PC-9 (cell line): Measurements from ENCODE around the gene UST. TPM values are rescaled to one million over a fixed set of nuclear protein-coding genes. Genes with fewer than 3 reads are reported as not detected.
"Not testable (repeated sequence)": the region's sequence is repeated elsewhere in the genome, so short reads cannot be mapped to it uniquely, and the experiment has no call there.

Source experiments
- BruUV-seq: library from RNA; stranded (reverse); fragments of 400-500 nt; replicated peaks from 2 replicates; lab custom pipeline; 2021; lab: Mats Ljungman, UMichigan
- CTCF ChIA-PET: fragments of 300-600 bp; sonication (Branson Sonifier 250); formaldehyde crosslinking; loops from one replicate; lab custom pipeline; 2022; ENCODE audit warnings: antibody characterized with exemption; lab: Charles Lee
- POLR2A ChIA-PET: fragments of 300-600 bp; sonication (Branson Sonifier 250); formaldehyde crosslinking; loops from one replicate; lab custom pipeline; 2022; ENCODE audit warnings: antibody characterized with exemption; ENCODE audit not compliant: unreplicated experiment; lab: Charles Lee
- DNase-seq, 2 experiments: peaks; one replicate each; pipeline versions ENCODE4 v3.0.0 to v3.0.0-alpha.2; 2015 to 2022; ENCODE audit warnings: mixed read lengths in 1 of 2
- H2AFZ ChIP-seq: fragments of 200-600 bp; sonication (generic); 2 replicates; pipeline ENCODE4 v1.8.1; 2017; ENCODE audit warnings: antibody characterized with exemption
- H3F3A ChIP-seq: fragments of 200-600 bp; sonication (generic); 2 replicates; pipeline ENCODE4 v1.8.1; 2017; ENCODE audit warnings: antibody characterized with exemption, mild to moderate bottlenecking, low read depth; ENCODE audit not compliant: insufficient read depth
- H3K27ac ChIP-seq: fragments of 200-600 bp; sonication (generic); 2 replicates; pipeline ENCODE4 v1.6.1; 2016; ENCODE audit warnings: mixed run types
- H3K27me3 ChIP-seq: fragments of 200-600 bp; sonication (generic); 2 replicates; pipeline ENCODE4 v1.6.1; 2016; ENCODE audit warnings: low read depth, mixed run types; ENCODE audit not compliant: insufficient read depth
- H3K36me3 ChIP-seq: fragments of 200-600 bp; sonication (generic); 2 replicates; pipeline ENCODE4 v1.6.1; 2016; ENCODE audit warnings: low read depth, mixed run types
- H3K4me1 ChIP-seq: fragments of 200-600 bp; sonication (generic); replicated peaks from 2 replicates; pipeline ENCODE4 v1.6.1; 2016; ENCODE audit warnings: mixed run types; ENCODE audit not compliant: insufficient read depth
- H3K4me2 ChIP-seq: fragments of 200-600 bp; sonication (generic); 2 replicates; pipeline ENCODE4 v1.6.1; 2017; ENCODE audit warnings: mixed run types
- H3K4me3 ChIP-seq: fragments of 200-600 bp; sonication (generic); 2 replicates; pipeline ENCODE4 v1.6.1; 2016; ENCODE audit warnings: mixed run types
- H3K79me2 ChIP-seq: fragments of 200-600 bp; sonication (generic); 2 replicates; pipeline ENCODE4 v1.6.1; 2017; ENCODE audit warnings: low read depth, mixed run types
- H3K9me2 ChIP-seq: fragments of 200-600 bp; sonication (generic); 2 replicates; pipeline ENCODE4 v1.8.1; 2017; ENCODE audit warnings: mild to moderate bottlenecking; ENCODE audit not compliant: insufficient read depth
- H3K9me3 ChIP-seq: fragments of 200-600 bp; sonication (generic); 2 replicates; pipeline ENCODE4 v1.8.1; 2016; ENCODE audit warnings: low read depth; ENCODE audit not compliant: insufficient read depth
- H4K20me1 ChIP-seq: fragments of 200-600 bp; sonication (generic); 2 replicates; pipeline ENCODE4 v1.8.1; 2017; ENCODE audit not compliant: insufficient read depth
- CTCF ChIP-seq: fragments of 200-600 bp; sonication (generic); conservative IDR thresholded peaks from 2 replicates; pipeline ENCODE4 v1.6.1; 2017; ENCODE audit warnings: mixed run types, antibody characterized with exemption, mild to moderate bottlenecking, moderate library complexity
- EZH2 ChIP-seq: fragments of 200-600 bp; sonication (generic); IDR thresholded peaks from 2 replicates; pipeline ENCODE4 v1.8.0; 2017; ENCODE audit warnings: antibody characterized with exemption, low read depth
- intact Hi-C: fragments of 100-400 bp; cut with micrococcal nuclease; formaldehyde crosslinking; loops from one replicate; pipeline ENCODE4 v1.10.0; 2022; ENCODE audit not compliant: unreplicated experiment
- total RNA-seq: library from RNA; stranded (reverse); gene quantifications from 2 replicates; pipeline ENCODE4 v1.2.3, GENCODE V29; 2021

The UST gene
- total RNA-seq, 1 experiment from 2014 or later = 4.2 TPM

GRCh38 chr6:148857798-148858390, 111.1 kb downstream of the UST start:
- Histone ChIP-seq H3F3A (peaks cover 28% of the 10 kb centered on the region; the same call in 1 of the 2 replicates), H3K27ac (peak overlapping the region; percentile 48), H3K79me2 (no peaks in the 10 kb centered on the region), H3K4me1 (peaks cover 31% of the 10 kb centered on the region), H3K27me3 (no peaks in the 10 kb centered on the region), H3K36me3 (no peaks in the 10 kb centered on the region), H4K20me1 (no peaks in the 10 kb centered on the region), H3K4me2 (peak overlapping the region; percentile 42), H3K9me2 (no peaks in the 10 kb centered on the region), H2AFZ (no peak overlapping the region), H3K4me3 (no peak overlapping the region), H3K9me3 (no peaks in the 10 kb centered on the region)
- DNase-seq = peak in 1 of 2 experiments; percentile 92
- intact Hi-C loops = no loop called here
- CTCF ChIA-PET = interaction anchor here (0.7 kb wide), 1 partner anchor 1537 kb away, joined by 5 read pairs; no protein-coding TSS in a partner anchor
- POLR2A ChIA-PET = no interaction called here
- BruUV-seq = no TSS peak
- TF ChIP-seq EZH2 (no peak), CTCF (no peak)

DNA sequence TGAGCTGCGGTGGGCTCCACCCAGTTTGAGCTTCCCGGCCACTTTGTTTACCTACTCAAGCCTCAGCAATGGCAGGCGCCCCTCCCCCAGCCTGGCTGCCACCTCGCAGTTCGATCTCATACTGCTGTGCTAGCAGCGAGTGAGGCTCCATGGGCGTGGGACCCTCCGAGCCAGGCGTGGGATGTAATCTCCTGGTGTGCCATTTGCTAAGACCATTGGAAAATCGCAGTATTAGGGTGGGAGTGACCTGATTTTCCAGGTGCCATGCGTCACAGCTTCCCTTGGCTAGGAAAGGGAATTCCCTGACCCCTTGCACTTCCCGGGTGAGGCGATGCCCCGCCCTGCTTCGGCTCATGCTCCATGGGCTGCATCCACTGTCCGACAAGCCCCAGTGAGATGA, 117.3 kb downstream of the UST start:
- H4K20me1 ChIP-seq, H2AFZ ChIP-seq, H3K9me3 ChIP-seq, H3K4me3 ChIP-seq, H3K4me1 ChIP-seq, POLR2A ChIA-PET, CTCF ChIA-PET, intact Hi-C loops, H3K27me3 ChIP-seq, H3K36me3 ChIP-seq, H3F3A ChIP-seq, H3K9me2 ChIP-seq, H3K27ac ChIP-seq, H3K79me2 ChIP-seq, DNase-seq, BruUV-seq: not testable (repeated sequence)
- H3K4me2 ChIP-seq = peak overlapping the region; percentile 40; the same call in 1 of the 2 replicates

GRCh38 chr6:148864941-148865340, 118.1 kb downstream of the UST start:
- no TSS peak for BruUV-seq
- no peaks in the 10 kb centered on the region for H3K9me3 ChIP-seq
- H3K4me3 ChIP-seq = no peak overlapping the region
- intact Hi-C loops = no loop called here
- H3K36me3 ChIP-seq = no peaks in the 10 kb centered on the region
- no peak overlapping the region for H3K27ac ChIP-seq
- ChIA-PET POLR2A (no interaction called here), CTCF (no interaction called here)
- no peaks in the 10 kb centered on the region for H3F3A ChIP-seq
- H3K4me2 ChIP-seq = no peak overlapping the region
- no peak for TF ChIP-seq EZH2
- TF ChIP-seq CTCF = no peak
- H4K20me1 ChIP-seq = no peaks in the 10 kb centered on the region
- H3K9me2 ChIP-seq = no peaks in the 10 kb centered on the region
- no peak for DNase-seq
- no peak overlapping the region for H2AFZ ChIP-seq
- 0 out of 2 replicates have a peak, but pooled peaks cover 3% of the 10 kb centered on the region for H3K4me1 ChIP-seq
- H3K27me3 ChIP-seq = no peaks in the 10 kb centered on the region
- H3K79me2 ChIP-seq = no peaks in the 10 kb centered on the region
